Measurements from ENCODE around the gene BHLHE40. TPM values are rescaled to one million over a fixed set of nuclear protein-coding genes. Genes with fewer than 3 reads are reported as not detected.

BHLHE40 gene
- total and polyA plus RNA-seq, 2 of the 13 experiments (the other 11 are each of a cell fraction or from before 2014, with no cell fraction given), result 1.8 to 51.0 TPM

- TF ChIP-seq HNRNPK (IDR thresholded peaks at IDR 0.05; ENCODE audit: low read depth, low read length, poor library complexity, severe bottlenecking) (no peak), MEIS2 (CRISPR knock-in tag; IDR thresholded peaks at IDR 0.05) (peak; percentile 77; the same call in 1 of the 2 replicates), HMGXB3 (CRISPR knock-in tag; IDR thresholded peaks at IDR 0.05; ENCODE audit: borderline replicate concordance) (no peak), U2AF2 (IDR thresholded peaks at IDR 0.05; ENCODE audit: low read depth, low read length) (no peak), ZNF550 (CRISPR knock-in tag; IDR thresholded peaks at IDR 0.05; ENCODE audit: borderline replicate concordance) (no peak), SNAPC5 (CRISPR knock-in tag; IDR thresholded peaks at IDR 0.05; ENCODE audit: borderline replicate concordance) (no peak), GABPA (IDR thresholded peaks at IDR 0.05; ENCODE audit: low read depth, low read length) (no peak), GABPA (CRISPR knock-in tag; IDR thresholded peaks at IDR 0.05; ENCODE audit: low read depth) (no peak), SRF (IDR thresholded peaks at IDR 0.05; ENCODE audit: low read depth, low read length) (no peak), ZNF589 (CRISPR knock-in tag; conservative IDR thresholded peaks at IDR 0.05) (no peak), ZNF776 (CRISPR knock-in tag; IDR thresholded peaks at IDR 0.05) (no peak), ELK4 (CRISPR knock-in tag; IDR thresholded peaks at IDR 0.05; ENCODE audit: borderline replicate concordance) (no peak), ZNF232 (CRISPR knock-in tag; IDR thresholded peaks at IDR 0.05; ENCODE audit: borderline replicate concordance) (no peak), TCF12 (IDR thresholded peaks at IDR 0.05) (no peak), TCF12 (CRISPR knock-in tag; IDR thresholded peaks at IDR 0.05) (no peak), ONECUT2 (CRISPR knock-in tag; IDR thresholded peaks at IDR 0.05) (no peak), ZC3H13 (CRISPR knock-in tag; IDR thresholded peaks at IDR 0.05) (peak; percentile 97), ZNF263 (CRISPR knock-in tag; IDR thresholded peaks at IDR 0.05) (no peak), CCDC6 (CRISPR knock-in tag; IDR thresholded peaks at IDR 0.05) (no peak)
- TF ChIP-seq, protein P1, sequence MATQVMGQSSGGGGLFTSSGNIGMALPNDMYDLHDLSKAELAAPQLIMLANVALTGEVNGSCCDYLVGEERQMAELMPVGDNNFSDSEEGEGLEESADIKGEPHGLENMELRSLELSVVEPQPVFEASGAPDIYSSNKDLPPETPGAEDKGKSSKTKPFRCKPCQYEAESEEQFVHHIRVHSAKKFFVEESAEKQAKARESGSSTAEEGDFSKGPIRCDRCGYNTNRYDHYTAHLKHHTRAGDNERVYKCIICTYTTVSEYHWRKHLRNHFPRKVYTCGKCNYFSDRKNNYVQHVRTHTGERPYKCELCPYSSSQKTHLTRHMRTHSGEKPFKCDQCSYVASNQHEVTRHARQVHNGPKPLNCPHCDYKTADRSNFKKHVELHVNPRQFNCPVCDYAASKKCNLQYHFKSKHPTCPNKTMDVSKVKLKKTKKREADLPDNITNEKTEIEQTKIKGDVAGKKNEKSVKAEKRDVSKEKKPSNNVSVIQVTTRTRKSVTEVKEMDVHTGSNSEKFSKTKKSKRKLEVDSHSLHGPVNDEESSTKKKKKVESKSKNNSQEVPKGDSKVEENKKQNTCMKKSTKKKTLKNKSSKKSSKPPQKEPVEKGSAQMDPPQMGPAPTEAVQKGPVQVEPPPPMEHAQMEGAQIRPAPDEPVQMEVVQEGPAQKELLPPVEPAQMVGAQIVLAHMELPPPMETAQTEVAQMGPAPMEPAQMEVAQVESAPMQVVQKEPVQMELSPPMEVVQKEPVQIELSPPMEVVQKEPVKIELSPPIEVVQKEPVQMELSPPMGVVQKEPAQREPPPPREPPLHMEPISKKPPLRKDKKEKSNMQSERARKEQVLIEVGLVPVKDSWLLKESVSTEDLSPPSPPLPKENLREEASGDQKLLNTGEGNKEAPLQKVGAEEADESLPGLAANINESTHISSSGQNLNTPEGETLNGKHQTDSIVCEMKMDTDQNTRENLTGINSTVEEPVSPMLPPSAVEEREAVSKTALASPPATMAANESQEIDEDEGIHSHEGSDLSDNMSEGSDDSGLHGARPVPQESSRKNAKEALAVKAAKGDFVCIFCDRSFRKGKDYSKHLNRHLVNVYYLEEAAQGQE (IDR thresholded peaks at IDR 0.05; ENCODE audit: borderline replicate concordance in 1 of 2, low read depth in 1 of 2, low read length in 2 of 2), result 0 out of 4 replicates have a peak, but pooled peaks of 1 of the 2 experiments have one; percentile 9
These were observed 6.3 kb downstream of the BHLHE40 start (continued) for GRCh38 chr3:4985330-4986174.
